Retinal pigment epithelial cell (primary cell): Measurements from ENCODE around the gene CARD14.

Experiments used
- DNase-seq: peaks from one replicate; pipeline ENCODE4 v3.0.0-alpha.2; 2010; ENCODE audit warnings: low read depth
- H3K4me3 ChIP-seq: 2 replicates; pipeline ENCODE4 v1.5.1; 2011; ENCODE audit warnings: mild to moderate bottlenecking, low read length, control low read depth, moderate library complexity
- TF ChIP-seq, protein P1 (sequence below): conservative IDR thresholded peaks from 2 replicates; pipeline ENCODE4 v1.5.1; 2011; ENCODE audit warnings: low read depth, low read length, control low read depth, inconsistent platforms

The CARD14 gene

DNA sequence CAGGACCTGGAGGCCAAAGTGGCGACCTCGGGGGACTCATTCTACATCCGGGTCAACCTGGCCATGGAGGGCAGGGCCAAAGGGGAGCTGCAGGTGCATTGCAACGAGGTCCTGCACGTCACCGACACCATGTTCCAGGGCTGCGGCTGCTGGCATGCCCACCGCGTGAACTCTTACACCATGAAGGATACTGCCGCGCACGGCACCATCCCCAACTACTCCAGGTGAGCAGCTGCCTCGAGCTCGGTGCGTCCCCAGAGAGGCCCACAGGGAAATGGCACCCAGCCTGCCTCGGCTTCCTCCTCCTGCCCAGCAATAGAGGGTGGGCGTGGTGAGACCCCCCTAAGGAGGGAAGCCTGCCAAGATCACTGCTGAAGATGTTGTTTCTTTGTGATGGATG lies 32.4 kb downstream of the CARD14 start:
- H3K4me3 ChIP-seq: no peak overlapping the region
- TF ChIP-seq, protein P1, sequence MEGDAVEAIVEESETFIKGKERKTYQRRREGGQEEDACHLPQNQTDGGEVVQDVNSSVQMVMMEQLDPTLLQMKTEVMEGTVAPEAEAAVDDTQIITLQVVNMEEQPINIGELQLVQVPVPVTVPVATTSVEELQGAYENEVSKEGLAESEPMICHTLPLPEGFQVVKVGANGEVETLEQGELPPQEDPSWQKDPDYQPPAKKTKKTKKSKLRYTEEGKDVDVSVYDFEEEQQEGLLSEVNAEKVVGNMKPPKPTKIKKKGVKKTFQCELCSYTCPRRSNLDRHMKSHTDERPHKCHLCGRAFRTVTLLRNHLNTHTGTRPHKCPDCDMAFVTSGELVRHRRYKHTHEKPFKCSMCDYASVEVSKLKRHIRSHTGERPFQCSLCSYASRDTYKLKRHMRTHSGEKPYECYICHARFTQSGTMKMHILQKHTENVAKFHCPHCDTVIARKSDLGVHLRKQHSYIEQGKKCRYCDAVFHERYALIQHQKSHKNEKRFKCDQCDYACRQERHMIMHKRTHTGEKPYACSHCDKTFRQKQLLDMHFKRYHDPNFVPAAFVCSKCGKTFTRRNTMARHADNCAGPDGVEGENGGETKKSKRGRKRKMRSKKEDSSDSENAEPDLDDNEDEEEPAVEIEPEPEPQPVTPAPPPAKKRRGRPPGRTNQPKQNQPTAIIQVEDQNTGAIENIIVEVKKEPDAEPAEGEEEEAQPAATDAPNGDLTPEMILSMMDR: no peak
- DNase-seq: no peak

DNA sequence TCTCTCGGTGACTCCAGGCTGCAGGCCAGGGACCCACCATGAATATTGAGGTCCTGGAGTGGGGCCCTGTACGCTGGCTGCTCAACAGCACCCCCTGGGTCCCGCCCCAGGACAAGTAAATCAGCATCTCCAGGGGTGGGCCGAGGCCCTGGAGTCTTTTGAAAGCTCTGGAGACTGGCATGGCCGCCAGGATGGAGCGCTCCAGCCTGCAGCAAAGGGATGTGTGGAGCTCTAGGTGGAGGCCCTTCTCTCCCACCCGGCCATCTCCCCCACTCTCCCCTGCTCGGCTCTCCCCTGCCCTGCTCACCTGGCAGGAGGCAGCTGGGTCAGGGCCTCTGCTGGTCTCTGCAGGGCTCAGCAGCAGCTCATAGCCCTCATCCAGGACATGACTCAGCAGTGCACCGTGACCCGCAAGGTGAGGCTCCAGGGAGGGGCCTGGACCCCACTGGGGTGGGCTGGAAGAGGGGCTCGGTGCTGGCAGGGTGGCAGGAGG lies 33.7 kb downstream of the CARD14 start:
- H3K4me3 ChIP-seq: no peak overlapping the region
- DNase-seq: no peak

DNA sequence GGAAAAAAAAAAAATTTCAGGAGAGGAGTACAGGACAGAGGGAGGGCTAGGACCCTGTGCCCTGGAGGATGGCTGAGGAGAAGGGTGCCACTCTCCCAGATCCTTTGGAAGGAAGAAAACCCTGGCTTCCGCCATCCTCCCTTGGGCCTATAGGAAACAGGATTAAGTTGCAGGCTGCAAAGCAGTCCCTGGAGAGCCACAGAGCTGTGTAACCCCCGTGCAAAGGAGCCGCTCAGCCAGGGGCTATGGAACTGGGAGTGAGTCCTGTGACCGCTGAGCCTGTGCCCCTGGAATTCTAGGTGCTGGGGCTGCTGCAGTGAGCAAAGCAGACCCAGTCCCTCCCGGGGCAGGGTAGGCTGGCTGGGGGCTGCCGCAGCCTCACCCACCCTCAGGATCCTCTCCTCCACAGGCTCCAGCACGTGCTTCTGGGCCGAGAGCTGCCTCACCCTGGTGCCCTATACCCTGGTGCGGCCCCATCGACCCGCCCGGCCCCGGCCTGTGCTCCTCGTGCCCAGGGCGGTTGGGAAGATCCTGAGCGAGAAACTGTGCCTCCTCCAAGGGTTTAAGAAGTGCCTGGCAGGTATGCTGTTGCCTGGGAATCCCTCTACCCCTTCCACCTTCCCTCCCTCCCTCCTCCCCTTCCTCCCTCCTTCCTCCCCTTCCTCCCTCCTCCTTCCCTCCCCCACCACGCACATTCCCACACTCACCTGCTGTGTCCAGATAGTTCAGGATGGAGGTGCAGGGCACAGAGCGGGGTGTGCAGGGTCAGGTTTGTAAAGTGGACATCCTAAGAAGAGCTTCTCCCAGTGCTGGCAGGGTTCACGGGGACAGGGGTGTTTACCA lies 35.0 kb downstream of the CARD14 start:
- no peak for DNase-seq
- no peak overlapping the region for H3K4me3 ChIP-seq
- TF ChIP-seq, protein P1: no peak

More for the DNA sequence above, 33.7 kb downstream of the CARD14 start:
- TF ChIP-seq, protein P1: no peak

DNA sequence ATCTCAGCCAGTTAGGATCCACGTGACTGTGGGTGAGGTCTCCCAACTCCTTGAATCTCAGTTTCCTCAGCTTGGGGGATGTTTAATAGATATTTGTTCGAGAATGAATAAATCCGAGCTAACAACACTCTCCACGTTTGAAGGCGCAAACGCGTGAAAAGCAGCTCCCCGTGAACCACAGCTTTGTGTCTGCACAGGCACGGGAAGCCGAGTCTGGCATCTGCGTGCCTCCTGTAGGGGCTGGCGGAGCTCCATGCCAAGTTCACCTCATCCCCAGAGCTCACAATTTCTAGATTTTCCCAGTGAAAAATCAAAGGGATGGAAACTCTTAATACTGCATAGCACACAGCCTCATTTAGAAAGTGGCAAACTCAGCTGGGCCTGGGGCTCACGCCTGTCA lies 36.0 kb downstream of the CARD14 start:
- TF ChIP-seq, protein P1: no peak
- no peak for DNase-seq
- no peak overlapping the region for H3K4me3 ChIP-seq

DNA sequence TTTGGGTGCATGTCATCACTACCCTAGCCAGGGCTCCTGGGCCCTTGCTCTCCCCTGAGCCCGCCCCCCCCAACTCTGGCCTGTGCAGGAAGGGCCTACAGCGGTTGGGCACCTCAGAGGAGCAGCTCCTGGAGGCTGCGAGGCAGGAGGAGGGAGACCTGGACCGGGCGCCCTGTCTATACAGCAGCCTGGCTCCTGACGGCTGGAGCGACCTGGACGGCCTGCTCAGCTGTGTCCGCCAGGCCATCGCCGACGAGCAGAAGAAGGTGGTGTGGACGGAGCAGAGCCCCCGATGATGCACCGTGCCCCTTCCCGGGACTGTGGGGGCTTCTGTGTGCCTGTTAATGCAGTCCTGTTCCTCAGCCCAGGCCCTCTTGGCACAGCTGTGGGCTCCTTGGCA lies 38.2 kb downstream of the CARD14 start:
- H3K4me3 ChIP-seq: no peak overlapping the region
- TF ChIP-seq, protein P1: no peak
- no peak for DNase-seq

DNA sequence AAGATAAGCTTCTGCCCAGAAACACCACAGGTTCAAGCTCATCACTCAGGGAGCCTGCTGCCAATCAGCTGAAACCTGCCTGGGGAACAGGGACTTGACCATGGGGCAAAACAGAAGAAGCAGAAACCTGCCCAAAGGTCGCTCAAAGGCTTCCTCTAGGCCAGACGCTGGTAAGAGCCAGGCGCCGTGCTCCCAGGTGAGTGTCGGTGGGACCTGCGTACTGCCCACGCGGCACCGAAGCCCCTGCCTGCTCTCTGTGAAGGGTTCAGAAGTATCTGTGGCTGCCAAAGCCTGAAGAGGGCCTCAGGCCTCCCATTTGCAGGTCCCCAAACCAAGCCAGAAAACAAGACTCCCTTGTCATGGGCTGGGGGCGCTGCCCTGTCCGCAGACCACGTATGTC lies 39.9 kb downstream of the CARD14 start:
- TF ChIP-seq, protein P1: no peak
- H3K4me3 ChIP-seq: no peak overlapping the region
- DNase-seq: no peak

DNA sequence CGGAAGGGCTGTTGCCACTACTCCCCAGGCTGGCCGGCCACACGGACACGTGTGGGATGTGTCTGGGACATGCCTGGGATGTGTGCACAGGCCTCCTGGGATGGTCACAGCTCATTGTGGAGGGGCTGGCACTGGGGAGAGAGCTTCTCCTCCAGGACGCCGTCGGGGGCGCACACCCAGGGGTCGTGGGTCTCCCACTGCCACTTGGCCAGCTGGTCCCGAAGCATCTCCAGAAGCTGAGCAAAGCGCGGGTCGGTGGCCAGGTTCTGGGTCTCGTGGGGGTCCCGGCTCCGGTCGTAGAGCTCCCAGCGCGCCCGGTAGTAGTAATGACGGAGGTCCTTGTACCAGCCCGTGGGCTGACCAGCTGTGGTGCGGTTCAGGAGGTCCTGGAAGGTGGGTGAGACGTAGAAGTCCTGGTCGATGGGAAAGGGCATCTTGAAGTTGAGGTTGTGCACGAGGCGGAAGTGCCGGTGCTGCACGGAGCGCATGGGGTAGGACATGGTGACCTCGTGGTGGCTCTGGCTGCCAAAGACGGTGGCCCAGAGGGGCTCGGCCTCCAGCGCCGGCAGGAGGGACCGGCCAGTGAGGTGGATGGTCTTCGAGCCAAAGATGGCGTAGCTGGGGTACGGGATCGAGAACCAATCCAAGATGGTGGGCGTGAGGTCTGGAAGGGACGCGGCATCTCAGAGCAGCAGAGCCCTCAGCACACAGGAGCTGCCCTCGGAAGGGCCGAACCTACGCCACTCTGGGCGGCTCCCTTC lies 40.7 kb downstream of the CARD14 start:
- TF ChIP-seq, protein P1: no peak
- no peak for DNase-seq
- H3K4me3 ChIP-seq: no peak overlapping the region
